Effector memory CD8-positive, alpha-beta T cell (primary cell): ENCODE data around the gene METTL1.

ENCODE experiments used
- ATAC-seq: fragments of 150-1000 bp; cut with Tn5 transposase; replicated peaks from 2 replicates; pipeline ENCODE4 v1.10.0; 2021; ENCODE audit warnings: mild to moderate bottlenecking, moderate library complexity
- DNase-seq, 3 experiments: peaks; one replicate each; pipeline ENCODE4 v3.0.0; 2021
- H3K27ac Mint-ChIP-seq, 2 donors: one replicate each; pipeline ENCODE4 v1.8.0; 2022; ENCODE audit warnings: mild to moderate bottlenecking in 2 of 2, mixed read lengths in 2 of 2, moderate library complexity in 2 of 2
- H3K27me3 Mint-ChIP-seq, 2 donors: one replicate each; pipeline ENCODE4 v1.8.0; 2022; ENCODE audit warnings: mixed read lengths in 2 of 2
- H3K36me3 Mint-ChIP-seq: one replicate; pipeline ENCODE4 v1.8.0; 2022; ENCODE audit warnings: mild to moderate bottlenecking, moderate library complexity, mixed read lengths; ENCODE audit not compliant: insufficient read depth
- H3K4me1 Mint-ChIP-seq, 2 donors: one replicate each; pipeline ENCODE4 v1.8.0; 2022; ENCODE audit warnings: low read depth in 2 of 2, mixed read lengths in 2 of 2
- H3K4me3 Mint-ChIP-seq, 2 donors: one replicate each; pipeline ENCODE4 v1.8.0; 2022; ENCODE audit warnings: mild to moderate bottlenecking in 2 of 2, mixed read lengths in 2 of 2, moderate library complexity in 2 of 2
- H3K9me3 Mint-ChIP-seq, 2 donors: one replicate each; pipeline ENCODE4 v1.8.0; 2022; ENCODE audit warnings: mixed read lengths in 2 of 2

Gene METTL1

GRCh38 chr12:57739387-57739786 is 32.5 kb downstream of the METTL1 start:
- ATAC-seq = no peak
- Mint-ChIP-seq H3K27ac (peak overlapping the region; percentile 92 to 97), H3K27me3 (no peaks in the 10 kb centered on the region), H3K36me3 (peaks cover 57% of the 10 kb centered on the region), H3K4me3 (peak overlapping the region; percentile 74 to 84), H3K9me3 (no peaks in the 10 kb centered on the region), H3K4me1 (peaks cover 46 to 52% of the 10 kb centered on the region in 2 donors)
- no peak for DNase-seq

GRCh38 chr12:57738661-57739237 is 33.2 kb downstream of the METTL1 start, which contains the start of gene AGAP2:
AGAP2 (minus strand) TSS chr12:57738742; CDS start chr12:57738246, 496 bp downstream.
- ATAC-seq (no peak), DNase-seq (no peak)
- Mint-ChIP-seq H3K27ac (peak within 1 kb of the TSS; percentile 92 to 97), H3K4me3 (peak within 1 kb of the TSS; percentile 74 to 84), H3K4me1 (peaks cover 42 to 50% of the 10 kb centered on the region in 2 donors), H3K9me3 (no peaks in the 10 kb centered on the region), H3K36me3 (peaks cover 57% of the 10 kb centered on the region), H3K27me3 (no peaks in the 10 kb centered on the region)

DNA sequence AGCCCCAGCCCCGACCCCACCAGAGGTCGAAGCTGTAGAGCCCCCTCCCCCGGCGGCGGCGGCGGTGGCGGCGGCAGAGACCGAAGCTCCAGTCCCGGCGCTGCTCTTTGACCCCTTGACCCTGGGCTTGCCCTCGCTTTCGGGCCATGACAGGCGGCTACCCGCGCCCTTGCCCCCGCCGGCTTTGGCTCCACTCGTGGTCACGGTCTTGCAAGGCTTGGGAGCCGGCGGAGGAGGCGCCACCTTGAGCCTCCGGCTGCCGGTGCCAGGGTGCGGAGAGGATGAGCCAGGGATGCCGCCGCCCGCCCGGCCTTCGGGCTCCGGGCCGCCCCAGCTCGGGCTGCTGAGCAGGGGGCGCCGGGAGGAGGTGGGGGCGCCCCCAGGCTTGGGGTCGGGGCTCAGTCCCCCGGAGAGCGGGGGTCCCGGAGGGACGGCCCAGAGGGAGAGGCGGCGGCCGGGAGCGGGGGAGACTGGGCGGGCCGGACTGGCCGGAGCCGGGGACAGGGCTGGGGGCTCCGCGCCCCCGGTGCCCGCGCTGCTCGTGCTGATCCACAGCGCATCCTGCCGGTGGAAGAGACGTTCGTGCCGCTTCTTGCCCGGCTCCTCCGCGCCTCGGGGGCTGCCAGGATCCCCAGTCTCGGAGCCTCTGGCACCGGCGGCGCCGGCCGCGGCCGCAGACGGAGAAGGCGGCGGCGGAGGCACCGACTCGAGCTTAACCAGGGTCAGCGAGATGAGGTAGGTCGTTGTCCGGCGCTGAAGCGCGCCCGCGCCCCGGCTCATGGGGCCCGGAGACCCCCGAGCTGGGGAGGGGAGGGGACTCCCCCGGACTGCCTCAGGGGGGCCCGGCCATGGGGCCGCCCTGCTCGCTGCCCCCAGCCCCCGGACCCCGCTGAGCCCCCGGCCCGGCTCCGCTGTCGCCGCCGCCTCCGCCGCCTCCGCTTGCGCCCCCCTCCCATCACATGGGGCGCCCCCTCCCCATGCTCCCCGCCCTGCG is 34.1 kb downstream of the METTL1 start:
- no peak for DNase-seq
- peaks cover 64% of the 10 kb centered on the region for H3K36me3 Mint-ChIP-seq
- ATAC-seq = no peak
- no peaks in the 10 kb centered on the region for H3K27me3 Mint-ChIP-seq
- H3K27ac Mint-ChIP-seq = no peak overlapping the region
- H3K4me3 Mint-ChIP-seq = no peak overlapping the region
- H3K4me1 Mint-ChIP-seq = peaks cover 42 to 50% of the 10 kb centered on the region in 2 donors
- no peaks in the 10 kb centered on the region for H3K9me3 Mint-ChIP-seq

DNA sequence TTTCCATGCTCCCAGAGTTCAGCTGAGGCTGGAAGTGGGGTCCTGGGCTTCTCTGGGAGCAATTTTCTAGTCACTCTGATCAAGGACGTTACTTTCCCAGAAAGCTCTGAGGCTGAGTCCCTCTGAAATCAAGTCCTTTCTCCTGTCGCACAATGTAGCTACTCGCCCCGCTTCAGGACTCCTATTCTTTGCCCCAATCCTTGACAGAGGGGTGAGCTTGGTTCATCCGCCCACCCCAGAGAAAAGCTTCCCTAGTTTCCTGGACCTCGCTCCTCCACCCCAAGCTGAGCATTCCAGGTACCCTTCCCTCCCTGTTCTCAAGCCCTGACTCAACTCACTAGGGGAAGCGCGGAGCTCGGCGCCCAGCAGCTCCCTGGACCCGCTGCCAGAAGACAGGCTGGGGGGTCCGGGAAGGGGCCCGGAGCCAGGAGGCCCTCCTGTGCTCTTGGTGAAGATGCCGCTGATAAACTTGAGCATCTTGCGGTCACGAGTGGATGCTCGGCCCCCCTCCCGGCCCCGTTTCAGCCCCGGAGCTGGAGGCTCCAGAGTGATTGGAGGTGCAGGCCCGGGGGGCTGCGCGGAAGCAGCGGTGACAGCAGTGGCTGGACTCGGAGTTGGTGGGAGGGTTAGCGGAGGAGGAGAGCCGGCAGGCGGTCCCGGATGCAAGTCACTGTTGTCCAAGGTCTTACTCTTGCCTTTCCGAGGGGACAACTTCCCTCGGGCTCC is 35.0 kb downstream of the METTL1 start:
- H3K9me3 Mint-ChIP-seq = no peaks in the 10 kb centered on the region
- DNase-seq (no peak), ATAC-seq (no peak)
- H3K27ac Mint-ChIP-seq = peak overlapping the region; percentile 85 to 86
- H3K4me1 Mint-ChIP-seq = peaks cover 39 to 43% of the 10 kb centered on the region in 2 donors
- H3K36me3 Mint-ChIP-seq = peaks cover 69% of the 10 kb centered on the region
- no peaks in the 10 kb centered on the region for H3K27me3 Mint-ChIP-seq
- no peak overlapping the region for H3K4me3 Mint-ChIP-seq

- Mint-ChIP-seq H3K4me3 (no peak overlapping the region), H3K9me3 (no peaks in the 10 kb centered on the region), H3K27me3 (no peaks in the 10 kb centered on the region), H3K4me1 (peaks cover 32 to 38% of the 10 kb centered on the region in 2 donors), H3K27ac (peak overlapping the region; percentile 85 to 90), H3K36me3 (peaks cover 69% of the 10 kb centered on the region)
- no peak for ATAC-seq
- DNase-seq = no peak
Observed at GRCh38 chr12:57735952-57736740, 35.8 kb downstream of the METTL1 start.

GRCh38 chr12:57735198-57735855 is 36.6 kb downstream of the METTL1 start:
- Mint-ChIP-seq H3K27ac (peak overlapping the region; percentile 75 to 90), H3K4me1 (peaks cover 25 to 30% of the 10 kb centered on the region in 2 donors), H3K36me3 (peaks cover 69% of the 10 kb centered on the region), H3K9me3 (no peaks in the 10 kb centered on the region), H3K4me3 (no peak overlapping the region), H3K27me3 (no peaks in the 10 kb centered on the region)
- DNase-seq = no peak
- ATAC-seq = no peak

DNA sequence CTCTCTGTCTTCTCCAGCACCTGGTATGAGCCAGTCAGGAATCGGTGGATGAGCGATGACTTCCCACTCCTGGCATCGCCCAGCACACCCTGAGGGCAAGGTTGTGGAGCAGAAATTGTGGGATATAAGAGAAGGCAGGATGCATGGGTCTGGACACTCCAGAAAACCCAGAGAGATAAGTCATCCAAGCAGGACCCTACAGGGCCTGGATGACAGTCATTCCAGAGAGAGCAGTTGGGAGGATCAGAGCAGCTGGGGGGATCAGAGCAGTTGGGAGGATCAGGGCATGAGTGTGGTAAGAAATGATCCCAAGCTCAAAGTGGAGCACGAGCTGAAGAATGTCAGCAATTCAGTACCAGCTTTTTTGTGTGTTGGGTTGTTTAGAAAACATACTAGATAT is 37.3 kb downstream of the METTL1 start:
- H3K9me3 Mint-ChIP-seq = no peaks in the 10 kb centered on the region
- DNase-seq (no peak), ATAC-seq (no peak)
- H3K27me3 Mint-ChIP-seq = no peaks in the 10 kb centered on the region
- H3K4me1 Mint-ChIP-seq = peaks cover 22 to 26% of the 10 kb centered on the region in 2 donors
- peak overlapping the region; percentile 75 to 90 for H3K27ac Mint-ChIP-seq
- peak overlapping the region in 1 of 2 donors; percentile 9 for H3K4me3 Mint-ChIP-seq
- H3K36me3 Mint-ChIP-seq = peaks cover 69% of the 10 kb centered on the region

DNA sequence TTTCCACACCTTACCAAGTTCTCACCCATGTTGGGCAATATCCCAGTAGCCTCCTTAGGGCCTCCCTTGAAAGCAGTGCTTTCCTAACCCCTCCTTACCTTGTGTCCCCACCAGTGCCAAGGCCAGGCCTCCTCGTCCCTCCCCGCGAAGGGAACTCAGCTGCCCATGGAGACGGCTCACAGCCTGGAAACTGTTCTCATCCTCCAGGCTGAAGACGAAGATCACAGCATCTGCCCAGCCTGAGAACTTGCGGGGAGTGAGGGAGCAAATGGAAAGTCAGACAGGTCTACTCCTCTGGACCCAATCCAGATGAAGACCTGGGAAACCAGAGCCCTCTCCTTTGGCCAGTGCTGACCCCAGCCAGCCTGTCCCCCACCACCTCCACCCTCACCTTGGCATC is 38.0 kb downstream of the METTL1 start:
- Mint-ChIP-seq H3K27ac (peak overlapping the region in 1 of 2 donors; percentile 75), H3K36me3 (peaks cover 68% of the 10 kb centered on the region), H3K4me3 (no peak overlapping the region), H3K4me1 (peaks cover 16 to 20% of the 10 kb centered on the region in 2 donors), H3K9me3 (no peaks in the 10 kb centered on the region), H3K27me3 (no peaks in the 10 kb centered on the region)
- DNase-seq (no peak), ATAC-seq (no peak)

DNA sequence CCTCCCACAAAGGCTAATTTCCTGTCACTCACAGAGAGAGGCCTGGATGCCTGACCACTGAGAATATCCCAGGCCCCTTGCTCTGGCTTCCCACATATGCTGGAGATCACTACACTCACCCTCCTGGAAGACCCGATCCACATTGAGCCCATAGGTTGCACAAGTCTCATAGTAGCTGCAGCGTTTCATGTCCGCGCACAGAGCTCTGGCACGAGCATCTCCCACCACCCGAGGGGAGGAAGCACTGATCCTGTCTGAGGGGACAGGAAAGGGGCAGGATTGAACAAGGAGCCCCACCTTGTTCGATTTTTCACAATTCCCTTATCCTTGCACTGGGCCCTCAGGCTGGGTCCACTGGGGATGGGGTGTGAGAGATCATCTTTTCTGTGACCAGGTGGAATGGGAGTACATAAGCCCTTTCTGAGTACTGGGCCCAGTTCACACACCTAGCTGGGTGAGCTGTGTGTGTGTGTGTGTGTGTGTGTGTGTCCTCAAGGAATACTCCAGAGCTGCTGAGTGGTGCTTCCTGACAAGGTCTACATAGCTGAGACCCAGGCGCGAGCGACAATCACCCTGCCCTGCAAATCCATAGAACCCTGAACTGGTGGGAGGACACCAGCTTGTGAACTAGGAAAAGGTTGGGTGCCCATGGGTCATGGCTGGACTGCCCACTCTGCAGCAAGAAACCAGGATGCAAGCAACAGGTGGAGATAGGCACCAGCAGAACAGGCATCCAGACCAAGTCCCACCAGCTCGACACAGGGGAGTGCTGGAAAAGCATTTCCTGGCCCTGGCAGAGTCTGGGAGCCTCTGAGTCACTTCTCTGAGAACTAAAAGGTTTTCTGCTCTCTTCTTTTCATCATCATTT is 38.9 kb downstream of the METTL1 start:
- Mint-ChIP-seq H3K9me3 (no peaks in the 10 kb centered on the region), H3K27ac (peak overlapping the region in 1 of 2 donors; percentile 87), H3K36me3 (peaks cover 75% of the 10 kb centered on the region), H3K27me3 (no peaks in the 10 kb centered on the region), H3K4me3 (no peak overlapping the region), H3K4me1 (peaks cover 18 to 19% of the 10 kb centered on the region in 2 donors)
- DNase-seq (no peak), ATAC-seq (no peak)

DNA sequence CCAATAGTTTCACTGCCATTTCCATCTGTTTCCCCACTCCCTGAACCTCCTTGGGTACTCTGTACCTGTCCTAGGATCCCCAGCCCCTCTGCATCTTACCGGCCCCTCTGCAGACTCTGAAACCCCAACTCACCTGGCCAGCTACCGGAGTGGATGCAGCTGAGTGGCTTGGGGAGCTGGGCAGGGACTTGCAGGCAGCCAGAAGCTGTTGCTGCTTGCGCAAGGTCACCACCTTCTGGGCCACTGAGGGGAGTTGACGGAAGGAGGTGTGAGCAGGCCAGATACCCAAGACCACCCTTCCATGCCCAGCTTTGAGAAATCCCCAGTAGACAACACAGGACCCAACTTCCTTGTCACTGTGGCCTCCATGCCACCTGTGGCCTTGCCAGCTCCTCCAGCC is 39.6 kb downstream of the METTL1 start:
- H3K27me3 Mint-ChIP-seq = no peaks in the 10 kb centered on the region
- H3K4me3 Mint-ChIP-seq = no peak overlapping the region
- DNase-seq = no peak

GRCh38 chr12:57731411-57732080 is 40.4 kb downstream of the METTL1 start:
- Mint-ChIP-seq H3K27ac (peak overlapping the region in 1 of 2 donors; percentile 20), H3K9me3 (no peaks in the 10 kb centered on the region), H3K4me1 (peaks cover 13% of the 10 kb centered on the region in 2 donors), H3K4me3 (no peak overlapping the region), H3K36me3 (peaks cover 85% of the 10 kb centered on the region), H3K27me3 (no peaks in the 10 kb centered on the region)
- ATAC-seq (no peak), DNase-seq (no peak)

More for the DNA sequence above, 39.6 kb downstream of the METTL1 start:
- no peak for ATAC-seq
- Mint-ChIP-seq H3K4me1 (peaks cover 18 to 19% of the 10 kb centered on the region in 2 donors), H3K9me3 (no peaks in the 10 kb centered on the region), H3K27ac (peak overlapping the region; percentile 20 to 87), H3K36me3 (peaks cover 82% of the 10 kb centered on the region)
